Fibroblast of lung (primary cell): ENCODE data around the gene CCDC69. TPM values are rescaled to one million over a fixed set of nuclear protein-coding genes. Genes with fewer than 3 reads are reported as not detected.

Source experiments
- DNase-seq, 2 donors: peaks; one replicate each; pipeline versions ENCODE4 v3.0.0 to v3.0.0-alpha.2; 2010; ENCODE audit warnings: low read depth in 2 of 2
- H2AFZ ChIP-seq: 2 replicates; pipeline ENCODE4 v1.5.1; 2012; ENCODE audit warnings: low read length, control low read depth, inconsistent platforms
- H3K27ac ChIP-seq: 2 replicates; pipeline ENCODE4 v1.5.1; 2011; ENCODE audit warnings: low read length, control low read depth; ENCODE audit not compliant: insufficient read depth
- H3K27me3 ChIP-seq: 2 replicates; pipeline ENCODE4 v1.5.1; 2011; ENCODE audit warnings: mild to moderate bottlenecking, low read length; ENCODE audit not compliant: control insufficient read depth, insufficient read depth
- H3K36me3 ChIP-seq: 2 replicates; pipeline ENCODE4 v1.5.1; 2011; ENCODE audit warnings: low read length; ENCODE audit not compliant: control insufficient read depth, insufficient read depth
- H3K4me1 ChIP-seq: 2 replicates; pipeline ENCODE4 v1.5.1; 2011; ENCODE audit warnings: low read length; ENCODE audit not compliant: control insufficient read depth, insufficient read depth; ENCODE audit errors: extremely low read depth
- H3K4me2 ChIP-seq: 2 replicates; pipeline ENCODE4 v1.5.1; 2011; ENCODE audit warnings: low read length, control low read depth; ENCODE audit not compliant: insufficient read depth; ENCODE audit errors: extremely low read depth
- H3K4me3 ChIP-seq, 4 experiments: fragments of 200-600 bp in 1 of 4; sonication (generic) in 1 of 4; replicated peaks in 1 of 4; 2 replicates each; pipeline ENCODE4 v1.5.1; 2011 to 2016; ENCODE audit warnings: low read length in 4 of 4, low read depth in 3 of 4, mild to moderate bottlenecking in 3 of 4, control low read depth in 2 of 4, inconsistent platforms in 1 of 4, mixed read lengths in 1 of 4; ENCODE audit not compliant: insufficient read depth in 1 of 4; ENCODE audit errors: control extremely low read depth in 1 of 4
- H3K79me2 ChIP-seq: 2 replicates; pipeline ENCODE4 v1.5.1; 2012; ENCODE audit warnings: mild to moderate bottlenecking, low read length, inconsistent platforms; ENCODE audit not compliant: control insufficient read depth, insufficient read depth
- H3K9ac ChIP-seq: 2 replicates; pipeline ENCODE4 v1.5.1; 2011; ENCODE audit warnings: mild to moderate bottlenecking, low read length, control low read depth; ENCODE audit not compliant: insufficient read depth
- H3K9me3 ChIP-seq: 2 replicates; pipeline ENCODE4 v1.5.1; 2012; ENCODE audit warnings: low read depth, low read length; ENCODE audit not compliant: control insufficient read depth, insufficient read depth
- H4K20me1 ChIP-seq: 2 replicates; pipeline ENCODE4 v1.5.1; 2011; ENCODE audit warnings: low read length; ENCODE audit not compliant: control insufficient read depth, insufficient read depth; ENCODE audit errors: extremely low read depth
- EZH2 ChIP-seq: IDR thresholded peaks from 2 replicates; pipeline ENCODE4 v1.5.1; 2012; ENCODE audit warnings: low read length, control low read depth, mild to moderate bottlenecking; ENCODE audit errors: missing control alignments
- polyA plus RNA-seq, 2 donors: library from polyadenylated mRNA; depleted of rRNA in 1 of 2; stranded (reverse) in 1 of 2; unstranded in 1 of 2; fragments of >200 nt; gene quantifications; 2 replicates each; pipeline ENCODE4 v1.2.1, GENCODE V29; 2011 to 2012; ENCODE audit warnings: missing spikeins in 1 of 2
- total RNA-seq: library from RNA; depleted of rRNA; stranded (reverse); fragments of >200 nt; gene quantifications from 2 replicates; pipeline ENCODE4 v1.2.1, GENCODE V29; 2014
- TF ChIP-seq, protein P1 (sequence below), 2 donors: IDR thresholded peaks in 1 of 2; conservative IDR thresholded peaks in 1 of 2; 1 replicate in 1 of 2; 2 replicates in 1 of 2; pipeline ENCODE4 v1.5.1; 2011 to 2012; ENCODE audit warnings: low read length in 2 of 2, control low read depth in 1 of 2, inconsistent platforms in 1 of 2, low read depth in 1 of 2, mild to moderate bottlenecking in 1 of 2

CCDC69 gene
- total and polyA plus RNA-seq, 2 donors (not counting 1 experiment from before 2014, with no cell fraction given): 1.5 to 4.0 TPM

GRCh38 chr5:151248651-151249050 is 24.8 kb upstream of the CCDC69 start:
- no peak overlapping the region for H2AFZ ChIP-seq
- H3K27ac ChIP-seq: no peak overlapping the region
- H3K4me3 ChIP-seq: no peak overlapping the region
- no peak for DNase-seq
- no peaks in the 10 kb centered on the region for H3K79me2 ChIP-seq
- no peak for TF ChIP-seq EZH2
- TF ChIP-seq, protein P1, sequence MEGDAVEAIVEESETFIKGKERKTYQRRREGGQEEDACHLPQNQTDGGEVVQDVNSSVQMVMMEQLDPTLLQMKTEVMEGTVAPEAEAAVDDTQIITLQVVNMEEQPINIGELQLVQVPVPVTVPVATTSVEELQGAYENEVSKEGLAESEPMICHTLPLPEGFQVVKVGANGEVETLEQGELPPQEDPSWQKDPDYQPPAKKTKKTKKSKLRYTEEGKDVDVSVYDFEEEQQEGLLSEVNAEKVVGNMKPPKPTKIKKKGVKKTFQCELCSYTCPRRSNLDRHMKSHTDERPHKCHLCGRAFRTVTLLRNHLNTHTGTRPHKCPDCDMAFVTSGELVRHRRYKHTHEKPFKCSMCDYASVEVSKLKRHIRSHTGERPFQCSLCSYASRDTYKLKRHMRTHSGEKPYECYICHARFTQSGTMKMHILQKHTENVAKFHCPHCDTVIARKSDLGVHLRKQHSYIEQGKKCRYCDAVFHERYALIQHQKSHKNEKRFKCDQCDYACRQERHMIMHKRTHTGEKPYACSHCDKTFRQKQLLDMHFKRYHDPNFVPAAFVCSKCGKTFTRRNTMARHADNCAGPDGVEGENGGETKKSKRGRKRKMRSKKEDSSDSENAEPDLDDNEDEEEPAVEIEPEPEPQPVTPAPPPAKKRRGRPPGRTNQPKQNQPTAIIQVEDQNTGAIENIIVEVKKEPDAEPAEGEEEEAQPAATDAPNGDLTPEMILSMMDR (conservative IDR thresholded peaks at IDR 0.05 in 1 of 2, IDR thresholded peaks at IDR 0.05 in 1 of 2; ENCODE audit: low read depth in 1 of 2, low read length in 2 of 2): no peak
- no peaks in the 10 kb centered on the region for H4K20me1 ChIP-seq
- peaks cover 2% of the 10 kb centered on the region for H3K27me3 ChIP-seq
- no peaks in the 10 kb centered on the region for H3K4me1 ChIP-seq
- H3K4me2 ChIP-seq: no peak overlapping the region
- no peak overlapping the region for H3K9ac ChIP-seq
- no peaks in the 10 kb centered on the region for H3K36me3 ChIP-seq
- no peaks in the 10 kb centered on the region for H3K9me3 ChIP-seq

GRCh38 chr5:151245680-151246219 is 21.9 kb upstream of the CCDC69 start:
- Histone ChIP-seq H3K27me3 (peaks cover 2% of the 10 kb centered on the region), H3K79me2 (no peaks in the 10 kb centered on the region), H3K4me1 (no peaks in the 10 kb centered on the region), H3K27ac (no peak overlapping the region), H2AFZ (no peak overlapping the region), H3K9ac (no peak overlapping the region), H4K20me1 (no peaks in the 10 kb centered on the region), H3K4me2 (no peak overlapping the region), H3K36me3 (no peaks in the 10 kb centered on the region), H3K9me3 (no peaks in the 10 kb centered on the region), H3K4me3 (no peak overlapping the region)
- TF ChIP-seq, protein P1 (conservative IDR thresholded peaks at IDR 0.05 in 1 of 2, IDR thresholded peaks at IDR 0.05 in 1 of 2; ENCODE audit: low read depth in 1 of 2, low read length in 2 of 2): no peak
- TF ChIP-seq EZH2: no peak
- no peak for DNase-seq

DNA sequence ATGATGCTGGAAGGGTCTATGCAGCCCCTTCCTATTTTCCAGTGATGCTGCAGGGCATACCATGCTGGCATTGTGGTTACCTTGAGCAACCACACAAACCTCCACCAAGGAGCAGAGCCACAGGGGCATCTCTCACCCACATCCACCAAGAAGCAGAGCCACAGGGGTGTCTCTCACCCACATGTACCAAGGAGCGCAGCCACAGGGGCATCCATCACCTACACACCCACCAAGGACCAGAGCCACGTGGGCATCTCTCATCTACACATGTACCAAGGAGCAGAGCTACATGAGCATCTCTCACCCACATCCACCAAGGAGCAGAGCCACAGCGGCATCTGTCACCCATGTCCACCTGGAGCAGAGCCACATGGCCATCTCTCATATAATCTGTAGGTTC is 20.3 kb upstream of the CCDC69 start:
- TF ChIP-seq, protein P1 (conservative IDR thresholded peaks at IDR 0.05 in 1 of 2, IDR thresholded peaks at IDR 0.05 in 1 of 2; ENCODE audit: low read depth in 1 of 2, low read length in 2 of 2): no peak
- TF ChIP-seq EZH2: no peak
- no peaks in the 10 kb centered on the region for H3K9me3 ChIP-seq
- no peak overlapping the region for H3K9ac ChIP-seq
- H2AFZ ChIP-seq: no peak overlapping the region
- H3K27ac ChIP-seq: no peak overlapping the region
- no peaks in the 10 kb centered on the region for H3K4me1 ChIP-seq
- no peak overlapping the region for H3K4me2 ChIP-seq
- DNase-seq: no peak
- no peaks in the 10 kb centered on the region for H3K79me2 ChIP-seq
- no peaks in the 10 kb centered on the region for H3K36me3 ChIP-seq
- no peaks in the 10 kb centered on the region for H4K20me1 ChIP-seq
- peaks cover 2% of the 10 kb centered on the region for H3K27me3 ChIP-seq
- no peak overlapping the region for H3K4me3 ChIP-seq
